Spleen (tissue), 11 donors: ENCODE measurements around the gene PRPF19. TPM values are rescaled to one million over a fixed set of nuclear protein-coding genes. Genes with fewer than 3 reads are reported as not detected.

Experiments
- DNase-seq: peaks from one replicate; pipeline ENCODE4 v3.0.0-alpha.2; 2020
- H3K27ac ChIP-seq, 8 donors: fragments of 200-600 bp; sonication (generic) in 7 of 8; 1 replicate in 4 of 8; 2 replicates in 4 of 8; pipeline versions ENCODE4 v1.5.0 to v1.8.0; 2016 to 2021; ENCODE audit warnings: inconsistent platforms in 4 of 8, mild to moderate bottlenecking in 4 of 8, moderate library complexity in 1 of 8
- H3K27me3 ChIP-seq, 7 donors: fragments of 200-600 bp; sonication (generic) in 6 of 7; replicated peaks in 1 of 7; 1 replicate in 4 of 7; 2 replicates in 3 of 7; pipeline versions ENCODE4 v1.5.0 to v1.8.0; 2016 to 2021; ENCODE audit warnings: inconsistent platforms in 3 of 7, mild to moderate bottlenecking in 1 of 7
- H3K36me3 ChIP-seq, 6 donors: fragments of 200-600 bp; sonication (generic) in 5 of 6; 1 replicate in 4 of 6; 2 replicates in 2 of 6; pipeline versions ENCODE4 v1.5.0 to v1.8.0; 2016 to 2021; ENCODE audit warnings: inconsistent platforms in 2 of 6
- H3K4me1 ChIP-seq, 6 donors: fragments of 200-600 bp; sonication (generic) in 5 of 6; 1 replicate in 3 of 6; 2 replicates in 3 of 6; pipeline versions ENCODE4 v1.5.0 to v1.8.0; 2016 to 2021; ENCODE audit warnings: inconsistent platforms in 3 of 6
- H3K4me3 ChIP-seq, 8 donors: fragments of 200-600 bp; sonication (generic) in 7 of 8; 1 replicate in 4 of 8; 2 replicates in 4 of 8; pipeline versions ENCODE4 v1.5.0 to v1.8.0; 2016 to 2021; ENCODE audit warnings: inconsistent platforms in 4 of 8, mild to moderate bottlenecking in 4 of 8, moderate library complexity in 2 of 8
- H3K9me3 ChIP-seq, 8 donors: fragments of 200-600 bp; sonication (generic) in 7 of 8; 1 replicate in 4 of 8; 2 replicates in 4 of 8; pipeline versions ENCODE4 v1.5.0 to v1.8.0; 2016 to 2021; ENCODE audit warnings: inconsistent platforms in 4 of 8
- CTCF ChIP-seq, 11 experiments: fragments of 200-600 bp in 7 of 11; fragments of 450-650 bp in 4 of 11; sonication (generic) in 4 of 11; IDR thresholded peaks in 8 of 11; conservative IDR thresholded peaks in 3 of 11; 1 replicate in 7 of 11; 2 replicates in 4 of 11; pipeline versions ENCODE4 v1.4.0 to v1.8.0; 2016 to 2021; ENCODE audit warnings: antibody characterized with exemption in 11 of 11, inconsistent platforms in 4 of 11, mild to moderate bottlenecking in 1 of 11
- POLR2A ChIP-seq, 3 donors: fragments of 450-650 bp; IDR thresholded peaks; one replicate each; pipeline ENCODE4 v1.5.1; 2017; ENCODE audit warnings: antibody characterized with exemption in 3 of 3, mild to moderate bottlenecking in 1 of 3
- POLR2AphosphoS5 ChIP-seq, 3 donors: sonication (generic); formaldehyde crosslinking; IDR thresholded peaks; one replicate each; pipeline ENCODE4 v1.5.1; 2017; ENCODE audit warnings: antibody characterized with exemption in 3 of 3
- WGBS, 5 donors: extraction: QIAGEN DNeasy Blood & Tissue Kit in 3 of 5; methylation state at CpG; one replicate each; pipeline versions ENCODE4 v1.1.5 to v1.1.7; 2013 to 2018; 5-methylcytosine and 5-hydroxymethylcytosine counted together
- intact Hi-C: fragments of 100-400 bp; cut with DNase I; formaldehyde crosslinking; loops from one replicate; pipeline ENCODE4 v1.15.0; 2023; ENCODE audit warnings: low total_unique reads
- polyA plus RNA-seq, 3 donors: library from polyadenylated mRNA; stranded (reverse); fragments of 200-250 nt; gene quantifications; one replicate each; pipeline ENCODE4 v1.2.1, GENCODE V29; 2013
- total RNA-seq, 7 donors: library from RNA; depleted of rRNA in 3 of 7; stranded (reverse); fragments of >200 nt in 3 of 7; fragmentation: NEBNext Ultra II Directional in 4 of 7; extraction: Animal tissue kit (Norgen Biotek cat#: 25700) in 4 of 7; gene quantifications; one replicate each; pipeline versions ENCODE4 v1.1.0 to v1.2.1, GENCODE V29; 2016 to 2021
- donor health status: healthy with polysubstance abuse.
- donor health status: DM: no; HTN: no; CAD: no; lungs with moderate emphysema.
- donor health status: DM: no; HTN: no; CAD: no.
- donor health status: Bipolar disorder and iron deficiency.
- donor health status: healthy.
- donor health status: DM: no; HTN: no; CAD: no.
- donor health status: DM: yes; HTN: yes; CAD: no.

The PRPF19 gene
- total and polyA plus RNA-seq, 10 donors = 58.7 to 81.1 (median 70.1) TPM

- H3K4me3 ChIP-seq = no peak overlapping the region
- intact Hi-C loops = no loop called here
- H3K36me3 ChIP-seq = peaks cover 3 to 59% (median 45%) of the 10 kb centered on the region in 6 donors
- TF ChIP-seq POLR2AphosphoS5 (IDR thresholded peaks at IDR 0.05) (peak in 2 of 3 donors; percentile 22 to 52), CTCF (IDR thresholded peaks at IDR 0.05 in 8 of 11, conservative IDR thresholded peaks at IDR 0.05 in 3 of 11) (no peak)
- H3K4me1 ChIP-seq = peaks cover 0 to 58% (median 24%) of the 10 kb centered on the region in 6 donors
- H3K9me3 ChIP-seq = no peaks in the 10 kb centered on the region
- peak; percentile 75 for DNase-seq
- no peaks in the 10 kb centered on the region for H3K27me3 ChIP-seq
- peak overlapping the region in 2 of 8 donors; percentile 6 to 56 for H3K27ac ChIP-seq
- WGBS, 5 donors = 88 to 93% (median 89%) methylated on average over 7 to 18 of the region's 18 CpGs
Observed at GRCh38 chr11:60936467-60937143, 30.2 kb upstream of the PRPF19 start.

- no peaks in the 10 kb centered on the region for H3K27me3 ChIP-seq
- H3K36me3 ChIP-seq = peaks cover 0 to 52% (median 38%) of the 10 kb centered on the region in 6 donors
- WGBS, 5 donors = 77 to 88% (median 87%) methylated on average over 15 to 27 of the region's 27 CpGs
- DNase-seq = peak; percentile 81
- intact Hi-C loops = no loop called here
- H3K4me1 ChIP-seq = peaks cover 0 to 59% (median 28%) of the 10 kb centered on the region in 6 donors
- TF ChIP-seq POLR2AphosphoS5 (IDR thresholded peaks at IDR 0.05) (peak; percentile 29 to 70 (median 54)), POLR2A (IDR thresholded peaks at IDR 0.05) (no peak)
- H3K9me3 ChIP-seq = no peaks in the 10 kb centered on the region
- no peak overlapping the region for H3K4me3 ChIP-seq
- H3K27ac ChIP-seq = peak overlapping the region in 3 of 8 donors; percentile 21 to 56 (median 32)
Observed at GRCh38 chr11:60935676-60936442, 29.5 kb upstream of the PRPF19 start.

GRCh38 chr11:60934790-60935605 is 28.6 kb upstream of the PRPF19 start:
- peak; percentile 80 for DNase-seq
- intact Hi-C loops = no loop called here
- peak overlapping the region in 3 of 8 donors; percentile 21 to 56 (median 32) for H3K27ac ChIP-seq
- no peaks in the 10 kb centered on the region for H3K27me3 ChIP-seq
- H3K4me1 ChIP-seq = peaks cover 0 to 59% (median 28%) of the 10 kb centered on the region in 6 donors
- no peaks in the 10 kb centered on the region for H3K9me3 ChIP-seq
- TF ChIP-seq POLR2AphosphoS5 (IDR thresholded peaks at IDR 0.05) (peak; percentile 1 to 52 (median 44)), POLR2A (IDR thresholded peaks at IDR 0.05) (no peak)
- H3K36me3 ChIP-seq = peaks cover 0 to 43% (median 31%) of the 10 kb centered on the region in 6 donors
- 74 to 88% (median 80%) methylated on average over 15 to 21 of the region's 21 CpGs for WGBS, 5 donors
- H3K4me3 ChIP-seq = no peak overlapping the region

- TF ChIP-seq CTCF (IDR thresholded peaks at IDR 0.05 in 8 of 11, conservative IDR thresholded peaks at IDR 0.05 in 3 of 11) (no peak), POLR2AphosphoS5 (IDR thresholded peaks at IDR 0.05) (peak; percentile 3 to 73 (median 53)), POLR2A (IDR thresholded peaks at IDR 0.05) (no peak)
- DNase-seq = peak; percentile 85
Observed at GRCh38 chr11:60934124-60934789, 27.9 kb upstream of the PRPF19 start.

More at GRCh38 chr11:60934124-60934789, 27.9 kb upstream of the PRPF19 start:
- Histone ChIP-seq H3K9me3 (no peaks in the 10 kb centered on the region), H3K27me3 (no peaks in the 10 kb centered on the region), H3K4me3 (no peak overlapping the region), H3K4me1 (peaks cover 0 to 59% (median 28%) of the 10 kb centered on the region in 6 donors), H3K36me3 (peaks cover 0 to 36% (median 25%) of the 10 kb centered on the region in 6 donors), H3K27ac (peak overlapping the region in 2 of 8 donors; percentile 76 to 78)
- intact Hi-C loops = no loop called here
- WGBS, 5 donors = 86 to 93% (median 93%) methylated on average over 42 to 57 of the region's 57 CpGs
